IgD-negative memory B cell (primary cell): ENCODE measurements around the gene AIM2. TPM values are rescaled to one million over a fixed set of nuclear protein-coding genes. Genes with fewer than 3 reads are reported as not detected.

Experiments used
- H3K27ac Mint-ChIP-seq, 3 donors: one replicate each; pipeline ENCODE4 v1.8.0; 2020 to 2022; ENCODE audit warnings: mild to moderate bottlenecking in 3 of 3, mixed read lengths in 3 of 3, moderate library complexity in 1 of 3
- H3K27me3 Mint-ChIP-seq: one replicate; pipeline ENCODE4 v1.8.0; 2021; ENCODE audit warnings: mixed read lengths
- H3K36me3 Mint-ChIP-seq: one replicate; pipeline ENCODE4 v1.8.0; 2020; ENCODE audit warnings: mild to moderate bottlenecking, mixed read lengths
- H3K4me1 Mint-ChIP-seq, 3 donors: one replicate each; pipeline ENCODE4 v1.8.0; 2020 to 2022; ENCODE audit warnings: mixed read lengths in 3 of 3, mild to moderate bottlenecking in 1 of 3
- H3K4me3 Mint-ChIP-seq, 4 donors: one replicate each; pipeline ENCODE4 v1.8.0; 2020 to 2022; ENCODE audit warnings: mild to moderate bottlenecking in 4 of 4, mixed read lengths in 4 of 4, moderate library complexity in 3 of 4
- H3K9me3 Mint-ChIP-seq, 3 donors: one replicate each; pipeline ENCODE4 v1.8.0; 2020 to 2021; ENCODE audit warnings: mixed read lengths in 3 of 3, mild to moderate bottlenecking in 1 of 3
- polyA plus RNA-seq: library from polyadenylated mRNA; unstranded; fragments of 300-500 nt; fragmentation: Illumina TruSeq; gene quantifications from one replicate; pipeline ENCODE4 v1.2.3, GENCODE V29; 2021

Gene AIM2
- polyA plus RNA-seq, 1 donor from 2014 or later: 187 TPM

GRCh38 chr1:159089184-159089791 lies 12.7 kb upstream of the AIM2 start:
- H3K27ac Mint-ChIP-seq: no peak overlapping the region
- H3K9me3 Mint-ChIP-seq: no peaks in the 10 kb centered on the region
- H3K4me3 Mint-ChIP-seq: peak overlapping the region in 1 of 4 donors; percentile 63
- peaks cover 20 to 26% (median 20%) of the 10 kb centered on the region in 3 donors for H3K4me1 Mint-ChIP-seq
- no peaks in the 10 kb centered on the region for H3K27me3 Mint-ChIP-seq
- no peaks in the 10 kb centered on the region for H3K36me3 Mint-ChIP-seq

DNA sequence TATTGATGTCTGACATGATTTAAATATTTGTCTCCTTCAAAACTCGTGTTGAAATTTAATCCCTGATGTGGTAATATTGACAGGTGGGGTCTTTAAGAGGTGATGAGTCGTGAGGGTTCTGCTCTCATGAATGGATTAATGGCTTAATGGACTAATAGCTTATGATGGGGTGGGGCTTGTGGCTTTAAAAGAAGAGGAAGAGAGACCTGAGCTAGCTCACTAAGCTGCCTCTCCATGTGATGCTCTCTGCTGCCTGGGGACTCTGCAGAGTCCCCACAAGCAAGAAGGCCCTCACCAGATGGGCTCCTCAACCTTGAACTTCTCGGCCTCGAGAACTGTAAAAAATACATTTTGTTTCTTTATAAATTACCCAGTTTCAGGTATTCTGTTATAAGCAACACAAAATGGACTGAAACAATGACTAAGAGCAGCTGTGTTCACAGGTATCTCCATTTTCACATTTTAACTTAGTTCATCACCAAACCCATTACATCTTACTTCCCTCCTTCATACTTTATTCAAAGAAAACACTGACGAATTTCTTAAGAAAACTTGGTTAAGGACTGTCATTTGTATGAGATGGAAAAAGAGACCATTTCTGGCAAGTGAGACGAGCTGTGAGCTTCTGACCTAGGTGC lies 12.1 kb upstream of the AIM2 start:
- Mint-ChIP-seq H3K4me3 (peak overlapping the region in 1 of 4 donors; percentile 63), H3K4me1 (peaks cover 20 to 26% (median 20%) of the 10 kb centered on the region in 3 donors), H3K9me3 (no peaks in the 10 kb centered on the region), H3K27me3 (no peaks in the 10 kb centered on the region), H3K27ac (peak overlapping the region in 1 of 3 donors; percentile 1), H3K36me3 (no peaks in the 10 kb centered on the region)

DNA sequence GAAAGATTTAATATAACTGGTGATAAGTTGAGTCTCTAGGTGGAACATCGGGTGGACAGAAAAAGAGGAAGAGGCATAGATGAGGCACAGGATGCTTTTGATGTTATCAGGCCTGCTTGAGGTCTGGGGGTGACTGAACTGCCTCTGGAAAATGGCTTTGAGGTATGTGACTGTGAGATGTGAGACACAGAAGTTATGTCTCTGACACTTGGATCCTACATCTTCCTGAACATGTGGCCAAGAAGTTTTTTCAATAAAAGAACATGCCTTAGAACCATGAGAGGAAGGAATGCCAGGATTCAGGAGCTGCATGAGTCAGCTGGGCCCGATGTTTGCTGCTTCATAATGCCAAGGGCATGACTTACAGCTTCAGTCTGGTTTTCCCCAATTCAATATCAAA lies 11.5 kb upstream of the AIM2 start:
- Mint-ChIP-seq H3K9me3 (no peaks in the 10 kb centered on the region), H3K4me3 (peak overlapping the region in 1 of 4 donors; percentile 6), H3K4me1 (peaks cover 20 to 26% (median 20%) of the 10 kb centered on the region in 3 donors), H3K27ac (peak overlapping the region in 2 of 3 donors; percentile 1 to 4), H3K27me3 (no peaks in the 10 kb centered on the region), H3K36me3 (no peaks in the 10 kb centered on the region)

GRCh38 chr1:159084867-159085266 lies 8.3 kb upstream of the AIM2 start:
- H3K4me3 Mint-ChIP-seq: no peak overlapping the region
- peaks cover 13 to 26% (median 20%) of the 10 kb centered on the region in 3 donors for H3K4me1 Mint-ChIP-seq
- H3K36me3 Mint-ChIP-seq: no peaks in the 10 kb centered on the region
- no peak overlapping the region for H3K27ac Mint-ChIP-seq
- H3K9me3 Mint-ChIP-seq: no peaks in the 10 kb centered on the region
- H3K27me3 Mint-ChIP-seq: no peaks in the 10 kb centered on the region

- Mint-ChIP-seq H3K27me3 (no peaks in the 10 kb centered on the region), H3K4me3 (no peak overlapping the region), H3K36me3 (no peaks in the 10 kb centered on the region), H3K4me1 (peaks cover 11 to 19% (median 17%) of the 10 kb centered on the region in 3 donors), H3K27ac (no peak overlapping the region), H3K9me3 (no peaks in the 10 kb centered on the region)
Observed at GRCh38 chr1:159084152-159084551, 7.6 kb upstream of the AIM2 start.

DNA sequence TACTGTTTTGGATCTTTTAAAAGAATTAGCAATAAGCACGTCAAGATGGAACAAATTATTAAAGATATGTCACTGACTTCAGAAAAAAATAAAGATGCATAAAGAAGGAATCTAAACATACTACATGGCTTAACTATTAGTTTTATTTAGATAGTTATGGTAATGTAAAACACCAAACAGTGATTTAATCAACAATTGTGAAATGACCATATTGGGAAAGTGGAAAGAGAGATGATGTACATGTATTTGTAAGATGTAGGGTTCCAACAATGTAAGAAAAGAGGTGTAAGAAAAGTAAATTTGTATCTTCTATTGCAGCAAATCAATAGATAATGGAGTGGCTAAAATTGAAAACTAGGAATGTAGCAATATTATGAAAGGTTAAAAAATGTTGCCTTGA lies 6.4 kb upstream of the AIM2 start:
- Mint-ChIP-seq H3K4me1 (peaks cover 7 to 10% (median 7%) of the 10 kb centered on the region in 3 donors), H3K27ac (no peak overlapping the region), H3K27me3 (no peaks in the 10 kb centered on the region), H3K36me3 (no peaks in the 10 kb centered on the region), H3K4me3 (no peak overlapping the region), H3K9me3 (no peaks in the 10 kb centered on the region)

DNA sequence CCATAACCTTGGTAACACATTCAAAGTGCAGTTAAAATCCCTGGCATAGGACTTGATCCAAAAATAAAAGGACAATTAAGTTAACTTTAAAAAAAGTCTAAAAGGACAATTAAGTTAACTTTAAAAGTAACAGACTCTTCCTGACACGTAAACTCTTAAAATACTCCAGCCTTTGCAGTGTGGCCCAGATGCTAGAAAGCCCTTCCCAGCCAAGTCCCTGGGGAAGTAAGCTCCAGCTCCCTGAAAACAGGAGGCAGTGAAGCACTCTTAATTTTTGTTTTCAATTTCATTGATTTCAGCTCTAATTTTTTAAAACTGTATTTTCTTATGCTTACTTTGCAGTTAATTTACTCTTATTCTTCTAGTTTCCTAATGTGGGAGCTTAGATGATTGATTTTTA lies 5.1 kb upstream of the AIM2 start:
- Mint-ChIP-seq H3K27me3 (no peaks in the 10 kb centered on the region), H3K9me3 (no peaks in the 10 kb centered on the region), H3K36me3 (no peaks in the 10 kb centered on the region), H3K27ac (peak overlapping the region in 1 of 3 donors; percentile 10), H3K4me3 (no peak overlapping the region), H3K4me1 (peaks cover 14 to 16% (median 15%) of the 10 kb centered on the region in 3 donors)

GRCh38 chr1:159079525-159079924 lies 3.0 kb upstream of the AIM2 start:
- H3K4me1 Mint-ChIP-seq: peaks cover 14 to 16% (median 15%) of the 10 kb centered on the region in 3 donors
- peak overlapping the region in 1 of 4 donors; percentile 49 for H3K4me3 Mint-ChIP-seq
- H3K27me3 Mint-ChIP-seq: no peaks in the 10 kb centered on the region
- H3K36me3 Mint-ChIP-seq: no peaks in the 10 kb centered on the region
- H3K9me3 Mint-ChIP-seq: no peaks in the 10 kb centered on the region
- H3K27ac Mint-ChIP-seq: peak overlapping the region in 1 of 3 donors; percentile 60

GRCh38 chr1:159077120-159077961 lies 775 bp upstream of the AIM2 start:
- Mint-ChIP-seq H3K4me1 (peaks cover 16 to 26% (median 24%) of the 10 kb centered on the region in 3 donors), H3K9me3 (no peaks in the 10 kb centered on the region), H3K27me3 (no peaks in the 10 kb centered on the region), H3K27ac (peak overlapping the region; percentile 91 to 100 (median 95)), H3K4me3 (peak overlapping the region; percentile 92 to 99 (median 98)), H3K36me3 (peaks cover 6% of the 10 kb centered on the region)

GRCh38 chr1:159071970-159072582 lies 4.5 kb downstream of the AIM2 start:
- Mint-ChIP-seq H3K27me3 (no peaks in the 10 kb centered on the region), H3K4me1 (peaks cover 35 to 55% (median 53%) of the 10 kb centered on the region in 3 donors), H3K4me3 (peak overlapping the region; percentile 78 to 99 (median 86)), H3K36me3 (peaks cover 19% of the 10 kb centered on the region), H3K27ac (peak overlapping the region; percentile 8 to 89 (median 79)), H3K9me3 (no peaks in the 10 kb centered on the region)

- Mint-ChIP-seq H3K4me1 (peaks cover 35 to 70% (median 63%) of the 10 kb centered on the region in 3 donors), H3K9me3 (no peaks in the 10 kb centered on the region), H3K4me3 (peak overlapping the region in 3 of 4 donors; percentile 21 to 92 (median 90)), H3K27ac (peak overlapping the region in 2 of 3 donors; percentile 85 to 98), H3K36me3 (peaks cover 28% of the 10 kb centered on the region), H3K27me3 (peaks cover 2% of the 10 kb centered on the region)
Observed at GRCh38 chr1:159068886-159069285, 7.7 kb downstream of the AIM2 start.

- Mint-ChIP-seq H3K4me3 (peak overlapping the region; percentile 78 to 92 (median 80)), H3K27me3 (peaks cover 2% of the 10 kb centered on the region), H3K4me1 (peaks cover 38 to 71% (median 61%) of the 10 kb centered on the region in 3 donors), H3K27ac (peak overlapping the region; percentile 80 to 99 (median 98)), H3K9me3 (no peaks in the 10 kb centered on the region), H3K36me3 (peaks cover 33% of the 10 kb centered on the region)
Observed at GRCh38 chr1:159067699-159068621, 8.6 kb downstream of the AIM2 start.

DNA sequence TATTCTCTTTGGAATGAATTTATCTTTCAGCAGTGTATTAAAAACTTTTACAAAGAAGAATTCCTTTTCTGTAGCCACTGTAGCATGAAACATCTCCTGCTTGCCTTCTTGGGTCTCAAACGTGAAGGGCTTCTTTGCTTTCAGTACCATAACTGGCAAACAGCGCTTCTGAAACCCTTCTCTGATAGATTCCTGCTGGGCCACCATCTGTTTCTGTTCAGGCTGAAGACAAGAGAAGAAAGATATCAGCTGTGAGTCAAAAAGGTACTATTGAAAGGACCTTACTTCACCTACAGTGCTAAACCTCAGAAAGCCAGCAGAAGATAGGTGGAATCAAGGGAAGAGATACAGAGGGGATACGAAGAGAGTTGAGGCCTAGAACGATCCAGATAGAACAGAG lies 10.5 kb downstream of the AIM2 start:
- H3K9me3 Mint-ChIP-seq: no peaks in the 10 kb centered on the region

GRCh38 chr1:159065106-159065505 lies 11.5 kb downstream of the AIM2 start:
- Mint-ChIP-seq H3K4me1 (peaks cover 33 to 56% (median 52%) of the 10 kb centered on the region in 3 donors), H3K27ac (peak overlapping the region in 2 of 3 donors; percentile 76 to 92), H3K27me3 (peaks cover 2% of the 10 kb centered on the region), H3K9me3 (no peaks in the 10 kb centered on the region), H3K4me3 (no peak overlapping the region), H3K36me3 (peaks cover 26% of the 10 kb centered on the region)

More for the DNA sequence above, 10.5 kb downstream of the AIM2 start:
- H3K36me3 Mint-ChIP-seq: peaks cover 33% of the 10 kb centered on the region
- H3K27ac Mint-ChIP-seq: peak overlapping the region; percentile 73 to 98 (median 92)
- H3K4me1 Mint-ChIP-seq: peaks cover 37 to 62% (median 57%) of the 10 kb centered on the region in 3 donors
- H3K27me3 Mint-ChIP-seq: peaks cover 2% of the 10 kb centered on the region
- peak overlapping the region; percentile 28 to 90 (median 52) for H3K4me3 Mint-ChIP-seq
